Mesothelial cell of epicardium (in vitro differentiated cells): ENCODE data around the gene KIRREL3. TPM values are rescaled to one million over a fixed set of nuclear protein-coding genes. Genes with fewer than 3 reads are reported as not detected.

ENCODE experiments used
- DNase-seq, 2 experiments: peaks; one replicate each; pipeline ENCODE4 v3.0.0; 2021; ENCODE audit warnings: low spot score in 2 of 2; ENCODE audit not compliant: unreplicated experiment in 2 of 2
- H3K27ac Mint-ChIP-seq: 2 replicates; pipeline ENCODE4 v1.8.0; 2021; ENCODE audit warnings: mixed read lengths
- H3K27me3 Mint-ChIP-seq: 2 replicates; pipeline ENCODE4 v1.8.0; 2021; ENCODE audit warnings: low read depth, mixed read lengths
- H3K36me3 Mint-ChIP-seq: 2 replicates; pipeline ENCODE4 v1.8.0; 2021; ENCODE audit warnings: mixed read lengths
- H3K4me1 Mint-ChIP-seq: 2 replicates; pipeline ENCODE4 v1.8.0; 2021; ENCODE audit warnings: mixed read lengths
- H3K4me3 Mint-ChIP-seq: 2 replicates; pipeline ENCODE4 v1.8.0; 2021; ENCODE audit warnings: mild to moderate bottlenecking, moderate library complexity, mixed read lengths
- H3K9me3 Mint-ChIP-seq: 2 replicates; pipeline ENCODE4 v1.8.0; 2021; ENCODE audit warnings: mixed read lengths
- total RNA-seq: library from RNA; stranded (reverse); gene quantifications from 3 replicates; pipeline ENCODE4 v1.2.1, GENCODE V29; 2021
- TF ChIP-seq, protein P1 (sequence below): fragments of 200-600 bp; sonication (generic); IDR thresholded peaks from one replicate; pipeline ENCODE4 v1.5.0; 2021; ENCODE audit warnings: antibody characterized with exemption; ENCODE audit not compliant: unreplicated experiment

KIRREL3 gene
- total RNA-seq, 1 donor from 2014 or later: 0.31 TPM

DNA sequence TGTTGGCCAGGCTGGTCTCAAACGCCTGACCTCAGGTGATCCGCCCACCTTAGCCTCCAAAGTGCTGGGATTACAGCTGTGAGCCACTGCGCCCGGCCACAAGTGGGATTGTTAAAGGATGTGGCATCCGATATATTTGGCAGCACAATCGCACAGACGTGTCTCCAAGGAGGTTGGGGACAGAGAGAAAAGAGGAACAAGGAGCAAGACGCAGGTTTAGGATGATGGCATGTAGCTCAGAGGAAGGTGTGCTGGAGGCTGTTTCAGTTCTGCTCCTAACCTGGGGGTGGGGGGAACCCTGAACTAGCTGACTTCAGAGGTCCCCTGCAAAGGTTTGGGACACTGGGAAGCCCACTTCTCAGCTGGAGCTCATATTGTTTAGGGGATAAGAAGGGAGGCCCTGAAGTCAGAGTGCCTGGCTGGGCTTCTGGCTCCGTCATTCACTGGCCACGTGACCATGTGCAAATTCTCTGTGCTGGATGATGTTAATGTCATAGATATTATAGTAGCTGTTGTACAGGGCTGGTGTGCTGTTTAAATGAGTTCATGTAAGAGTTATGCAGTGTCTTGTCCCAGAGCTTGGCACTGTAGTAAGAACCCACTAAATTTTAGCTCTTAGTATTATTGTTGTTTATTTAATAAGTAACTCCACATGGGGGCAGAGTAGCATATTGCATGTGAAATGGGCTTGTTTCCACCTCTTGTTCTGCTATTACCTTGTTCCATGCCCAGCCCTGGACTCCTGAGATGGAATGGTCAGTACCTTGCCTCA is 515.4 kb downstream of the KIRREL3 start:
- Mint-ChIP-seq H3K4me1 (peaks cover 11% of the 10 kb centered on the region), H3K36me3 (no peaks in the 10 kb centered on the region), H3K4me3 (no peak overlapping the region), H3K27me3 (peaks cover 2% of the 10 kb centered on the region), H3K27ac (no peak overlapping the region), H3K9me3 (no peaks in the 10 kb centered on the region)
- DNase-seq: no peak
- TF ChIP-seq, protein P1, sequence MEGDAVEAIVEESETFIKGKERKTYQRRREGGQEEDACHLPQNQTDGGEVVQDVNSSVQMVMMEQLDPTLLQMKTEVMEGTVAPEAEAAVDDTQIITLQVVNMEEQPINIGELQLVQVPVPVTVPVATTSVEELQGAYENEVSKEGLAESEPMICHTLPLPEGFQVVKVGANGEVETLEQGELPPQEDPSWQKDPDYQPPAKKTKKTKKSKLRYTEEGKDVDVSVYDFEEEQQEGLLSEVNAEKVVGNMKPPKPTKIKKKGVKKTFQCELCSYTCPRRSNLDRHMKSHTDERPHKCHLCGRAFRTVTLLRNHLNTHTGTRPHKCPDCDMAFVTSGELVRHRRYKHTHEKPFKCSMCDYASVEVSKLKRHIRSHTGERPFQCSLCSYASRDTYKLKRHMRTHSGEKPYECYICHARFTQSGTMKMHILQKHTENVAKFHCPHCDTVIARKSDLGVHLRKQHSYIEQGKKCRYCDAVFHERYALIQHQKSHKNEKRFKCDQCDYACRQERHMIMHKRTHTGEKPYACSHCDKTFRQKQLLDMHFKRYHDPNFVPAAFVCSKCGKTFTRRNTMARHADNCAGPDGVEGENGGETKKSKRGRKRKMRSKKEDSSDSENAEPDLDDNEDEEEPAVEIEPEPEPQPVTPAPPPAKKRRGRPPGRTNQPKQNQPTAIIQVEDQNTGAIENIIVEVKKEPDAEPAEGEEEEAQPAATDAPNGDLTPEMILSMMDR: no peak

DNA sequence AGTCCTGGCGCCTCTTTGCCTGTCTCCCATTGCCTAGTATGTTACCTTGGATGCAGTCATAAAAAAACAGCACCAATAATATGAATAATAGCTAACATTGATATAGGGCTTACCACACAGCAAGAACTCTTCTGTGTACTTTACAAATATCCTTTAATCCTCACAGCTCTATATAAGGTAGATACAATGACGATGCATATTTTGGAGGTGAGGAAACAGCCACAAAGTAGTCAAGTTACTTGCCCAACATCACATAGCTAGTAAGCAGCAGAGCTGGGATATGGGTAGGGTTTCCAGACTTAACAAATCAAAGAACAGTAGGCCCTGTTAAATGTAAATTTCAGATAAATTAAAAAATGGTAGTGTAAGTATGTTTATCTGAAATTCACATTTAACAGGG is 516.3 kb downstream of the KIRREL3 start:
- H3K9me3 Mint-ChIP-seq: no peaks in the 10 kb centered on the region
- H3K4me3 Mint-ChIP-seq: no peak overlapping the region
- no peak for DNase-seq
- peaks cover 9% of the 10 kb centered on the region for H3K4me1 Mint-ChIP-seq
- H3K27me3 Mint-ChIP-seq: peaks cover 2% of the 10 kb centered on the region
- H3K27ac Mint-ChIP-seq: no peak overlapping the region
- H3K36me3 Mint-ChIP-seq: no peaks in the 10 kb centered on the region
- TF ChIP-seq, protein P1: no peak

DNA sequence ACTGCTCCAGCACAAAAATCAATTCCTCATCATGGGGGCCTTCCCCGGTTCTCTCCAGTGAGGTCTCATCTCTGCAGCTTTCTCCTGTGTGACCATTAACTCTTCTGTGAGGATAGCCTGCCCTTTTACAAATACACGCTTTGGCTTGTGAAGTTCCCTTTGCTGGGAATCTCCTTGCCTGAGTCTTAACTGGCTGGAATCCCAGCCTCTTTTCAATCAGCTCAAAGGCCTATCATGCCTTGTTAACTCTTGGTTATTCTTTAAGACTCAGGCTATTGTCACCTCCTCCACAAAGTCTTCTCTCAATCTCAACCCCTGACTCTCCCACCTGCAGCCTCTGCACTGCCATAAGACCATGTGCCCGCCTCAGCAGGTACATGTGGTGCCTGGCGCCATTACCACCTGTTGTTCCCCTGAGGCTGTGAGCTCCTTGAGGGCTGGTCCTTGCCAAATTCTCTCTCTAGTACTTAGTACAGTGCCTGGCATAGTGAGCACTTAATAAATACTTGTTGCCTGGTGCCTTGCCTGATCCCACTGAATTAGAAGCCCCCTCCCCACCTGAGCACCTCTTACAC is 516.9 kb downstream of the KIRREL3 start:
- DNase-seq: no peak
- Mint-ChIP-seq H3K27ac (no peak overlapping the region), H3K4me1 (peaks cover 9% of the 10 kb centered on the region), H3K4me3 (no peak overlapping the region), H3K36me3 (no peaks in the 10 kb centered on the region), H3K9me3 (no peaks in the 10 kb centered on the region), H3K27me3 (peaks cover 2% of the 10 kb centered on the region)
- TF ChIP-seq, protein P1: no peak

DNA sequence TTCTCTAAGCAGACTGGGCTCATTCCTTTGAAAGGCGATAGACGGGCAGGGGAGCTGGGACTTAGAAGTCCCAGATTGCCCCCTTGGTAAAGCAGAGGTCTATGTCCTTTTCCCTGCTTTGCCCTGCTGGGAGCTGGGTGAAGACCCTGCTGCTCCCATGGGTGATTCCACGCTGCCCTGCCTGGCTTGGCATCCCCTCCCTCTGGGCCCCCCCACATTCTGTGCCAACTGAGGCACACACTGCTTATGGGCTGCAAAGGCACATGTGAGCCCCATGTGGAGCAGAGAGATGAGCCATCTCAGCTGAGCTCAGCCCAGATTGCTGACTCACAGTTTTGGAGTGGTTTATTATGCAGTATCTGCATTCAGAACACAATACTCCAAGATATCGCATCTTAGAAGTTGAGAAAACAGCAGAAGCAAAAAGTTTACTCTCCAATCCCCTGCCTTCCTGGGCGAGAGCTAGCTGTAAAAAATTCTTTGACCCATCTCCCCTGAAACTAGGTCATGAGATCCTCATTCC is 517.9 kb downstream of the KIRREL3 start:
- Mint-ChIP-seq H3K36me3 (no peaks in the 10 kb centered on the region), H3K27ac (no peak overlapping the region), H3K27me3 (peaks cover 8% of the 10 kb centered on the region), H3K4me1 (peaks cover 9% of the 10 kb centered on the region), H3K9me3 (no peaks in the 10 kb centered on the region), H3K4me3 (no peak overlapping the region)
- TF ChIP-seq, protein P1: no peak
- DNase-seq: no peak

DNA sequence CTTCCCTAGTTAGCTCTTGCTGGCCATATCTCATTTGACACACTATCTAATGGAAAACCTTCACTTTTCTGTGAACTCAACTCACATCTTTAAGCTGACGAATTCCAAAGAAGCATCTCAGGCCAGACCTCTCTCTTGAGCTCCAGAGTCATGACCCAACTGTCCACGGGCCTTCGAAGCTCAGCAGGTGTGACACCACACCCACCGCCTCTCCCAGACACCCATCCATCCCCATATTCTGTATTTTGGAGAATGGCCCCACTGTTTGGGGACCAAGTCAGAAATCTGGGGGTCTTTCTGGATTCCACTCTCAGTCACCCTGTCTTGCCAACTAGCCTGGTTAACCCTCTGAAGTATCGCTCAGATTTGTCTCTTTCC is 519.3 kb downstream of the KIRREL3 start:
- peaks cover 5% of the 10 kb centered on the region for H3K4me1 Mint-ChIP-seq
- H3K27ac Mint-ChIP-seq: no peak overlapping the region
- DNase-seq: no peak
- no peaks in the 10 kb centered on the region for H3K36me3 Mint-ChIP-seq
- H3K4me3 Mint-ChIP-seq: no peak overlapping the region
- H3K9me3 Mint-ChIP-seq: no peaks in the 10 kb centered on the region
- TF ChIP-seq, protein P1: no peak
- peaks cover 17% of the 10 kb centered on the region for H3K27me3 Mint-ChIP-seq
